K562 (cell line): ENCODE results near the gene RNF31. TPM values are rescaled to one million over a fixed set of nuclear protein-coding genes. Genes with fewer than 3 reads are reported as not detected.
A peak's percentile ranks its signal among the peaks of the same experiment; 100 is the strongest.

ENCODE experiments used
- ATAC-seq: fragments of 200-7000 bp; cut with Tn5 transposase; 3 replicates; pipeline ENCODE4 v1.9.1; 2020; ENCODE audit warnings: moderate library complexity
- BruUV-seq: library from RNA; stranded (reverse); fragments of 400-500 nt; replicated peaks from 2 replicates; lab custom pipeline; 2021; lab: Mats Ljungman, UMichigan
- CTCF ChIA-PET: fragments of 300-600 bp; formaldehyde crosslinking; extraction: SDS; loops from one replicate; lab custom pipeline; 2021; ENCODE audit warnings: low intra/inter-chr PET ratio; lab: Yijun Ruan, JAX
- POLR2A ChIA-PET: fragments of 300-600, 350-650 bp; sonication (Branson Sonifier 250); formaldehyde crosslinking; extraction: SDS; loops from one replicate; lab custom pipeline; 2021; ENCODE audit warnings: antibody characterized with exemption, inconsistent platforms; lab: Yijun Ruan, JAX
- DNase-seq, 4 experiments: peaks; one replicate each; pipeline versions ENCODE4 v3.0.0 to v3.0.0-alpha.2; 2011 to 2018; ENCODE audit warnings: low spot score in 3 of 4, mixed read lengths in 3 of 4; ENCODE audit errors: extremely low read depth in 1 of 4
- FAIRE-seq: peaks from 2 replicates; lab custom pipeline; 2011; peaks lifted over from hg19 to GRCh38; lab: Jason Lieb, UNC
- H2AFZ ChIP-seq: 2 replicates; pipeline ENCODE4 v1.6.0; 2011; ENCODE audit warnings: low read depth, low read length, control low read depth, inconsistent platforms
- H3K27ac ChIP-seq: fragments of 200-600 bp; 3 replicates; pipeline ENCODE4 v1.8.0; 2011; ENCODE audit warnings: low read depth, mild to moderate bottlenecking, control low read depth, inconsistent platforms, low read length, moderate library complexity, mixed read lengths; ENCODE audit errors: extremely low read depth
- H3K27me3 ChIP-seq, 2 experiments: fragments of 300-600 bp in 1 of 2; 2 replicates in 1 of 2; 3 replicates in 1 of 2; pipeline versions ENCODE4 v1.6.0 to v1.8.0; 2011; ENCODE audit warnings: inconsistent platforms in 2 of 2, low read length in 2 of 2, mild to moderate bottlenecking in 1 of 2, mixed read lengths in 1 of 2, moderate library complexity in 1 of 2; ENCODE audit not compliant: control insufficient read depth in 2 of 2, insufficient read depth in 2 of 2
- H3K36me3 ChIP-seq: fragments of 300-600 bp; 3 replicates; pipeline ENCODE4 v1.8.0; 2011; ENCODE audit warnings: mild to moderate bottlenecking, low read length, inconsistent platforms; ENCODE audit not compliant: control insufficient read depth, insufficient read depth
- H3K4me1 ChIP-seq, 2 experiments: fragments of 200-600 bp in 1 of 2; replicated peaks in 1 of 2; 2 replicates in 1 of 2; 3 replicates in 1 of 2; pipeline versions ENCODE4 v1.5.1 to v1.8.0; 2011; ENCODE audit warnings: inconsistent platforms in 2 of 2, low read length in 2 of 2, mild to moderate bottlenecking in 1 of 2, mixed read lengths in 1 of 2, moderate library complexity in 1 of 2; ENCODE audit not compliant: control insufficient read depth in 2 of 2, insufficient read depth in 2 of 2
- H3K4me2 ChIP-seq: 2 replicates; pipeline ENCODE4 v1.6.1; 2011; ENCODE audit warnings: low read length, control low read depth, inconsistent platforms, mixed read lengths; ENCODE audit not compliant: insufficient read depth
- H3K4me3 ChIP-seq: fragments of 200-600 bp; sonication (generic), shearing (Covaris generic); 2 replicates; pipeline ENCODE4 v1.5.1; 2016; ENCODE audit warnings: control low read depth, inconsistent platforms
- H3K79me2 ChIP-seq: fragments of 200-600 bp; 3 replicates; pipeline ENCODE4 v1.8.0; 2011; ENCODE audit warnings: low read length, inconsistent platforms; ENCODE audit not compliant: control insufficient read depth, insufficient read depth
- H3K9ac ChIP-seq, 2 experiments: 2 replicates each; pipeline versions ENCODE4 v1.6.0 to v1.6.1; 2011; ENCODE audit warnings: low read depth in 2 of 2, low read length in 2 of 2, control low read depth in 1 of 2, inconsistent platforms in 1 of 2, mild to moderate bottlenecking in 1 of 2, mixed read lengths in 1 of 2; ENCODE audit not compliant: insufficient read depth in 1 of 2
- H3K9me1 ChIP-seq: one replicate; pipeline ENCODE4 v1.6.0; 2011; ENCODE audit warnings: inconsistent platforms, mild to moderate bottlenecking, low read length, moderate library complexity; ENCODE audit not compliant: control insufficient read depth, insufficient read depth
- H3K9me3 ChIP-seq: replicated peaks from 2 replicates; pipeline ENCODE4 v1.5.1; 2011; ENCODE audit warnings: low read depth, low read length, inconsistent platforms; ENCODE audit not compliant: control insufficient read depth, insufficient read depth
- H4K20me1 ChIP-seq: replicated peaks from 2 replicates; pipeline ENCODE4 v1.6.1; 2011; ENCODE audit warnings: low read length, inconsistent platforms, mixed read lengths; ENCODE audit not compliant: control insufficient read depth, insufficient read depth
- CBFA2T2 ChIP-seq: fragments of 450-650 bp; conservative IDR thresholded peaks from 2 replicates; pipeline ENCODE4 v1.6.1; 2017; ENCODE audit warnings: mild to moderate bottlenecking
- GABPB2 ChIP-seq: fragments of 250-450 bp; sonication (Bioruptor Pico); conservative IDR thresholded peaks from 2 replicates; pipeline ENCODE4 v1.5.1; 2021; ENCODE audit warnings: mild to moderate bottlenecking
- GTF2B ChIP-seq: IDR thresholded peaks from 2 replicates; pipeline ENCODE4 v1.6.1; 2011; ENCODE audit not compliant: insufficient read length; ENCODE audit errors: extremely low read depth
- PBX2 ChIP-seq, 2 experiments: IDR thresholded peaks in 1 of 2; conservative IDR thresholded peaks in 1 of 2; 2 replicates each; pipeline ENCODE4 v1.6.1; 2016; ENCODE audit warnings: low read depth in 2 of 2, mild to moderate bottlenecking in 1 of 2, missing compliant biosample characterization in 1 of 2, missing genetic modification characterization in 1 of 2, moderate library complexity in 1 of 2
- WGBS: fragments of 100-300 bp; shearing (Covaris generic); methylation state at CpG from one replicate; pipeline ENCODE4 v1.1.6; 2016; ENCODE audit warnings: low coverage, mixed read lengths; ENCODE audit not compliant: insufficient coverage; ENCODE audit errors: missing lambda C conversion rate; 5-methylcytosine and 5-hydroxymethylcytosine counted together
- in situ Hi-C: fragments of 300-500 bp; cut with MboI; formaldehyde crosslinking; loops from 4 replicates; pipeline ENCODE4 v1.15.0; 2018; ENCODE audit warnings: inconsistent platforms, mixed read lengths
- intact Hi-C: fragments of 100-400 bp; cut with micrococcal nuclease; formaldehyde crosslinking; loops from 2 replicates; pipeline ENCODE4 v1.14.2; 2022
- polyA plus RNA-seq, 8 experiments: library from polyadenylated mRNA; depleted of rRNA in 4 of 8; stranded (reverse) in 5 of 8; unstranded in 3 of 8; fragments of >200 nt; fragmentation: Nextera tagmentation in 2 of 8; fragmentation: Illumina TruSeq in 1 of 8; extraction: Ambion mirVana in 2 of 8; extraction: Trizol in 1 of 8; gene quantifications; 2 replicates each; pipeline versions ENCODE4 v1.2.1 to v1.2.3, GENCODE V29; 2011 to 2014; ENCODE audit warnings: inconsistent platforms in 1 of 8, missing spikeins in 1 of 8
- total RNA-seq, 7 experiments: library from RNA; depleted of rRNA in 6 of 7; stranded (reverse); fragments of >200 nt in 6 of 7; fragmentation: Illumina TruSeq in 2 of 7; extraction: Trizol in 2 of 7; gene quantifications; 2 replicates each; pipeline versions ENCODE4 v1.2.1 to v1.2.3, GENCODE V29; 2011 to 2021; ENCODE audit warnings: low replicate concordance in 1 of 7

Gene RNF31
- total and polyA plus RNA-seq, 9 of the 15 experiments (the other 6 are each of a cell fraction or from before 2014, with no cell fraction given) = 3.1 to 47.6 (median 19.1) TPM

- no peak for TF ChIP-seq GTF2B
Measured at GRCh38 chr14:24129410-24129998, 17.8 kb upstream of the RNF31 start (continued).

- no peak within 1 kb of the TSS for H3K27ac ChIP-seq
- no peak within 1 kb of the TSS for H3K4me3 ChIP-seq
- no peak for DNase-seq
- ChIA-PET POLR2A (interaction anchor here (0.7 to 1.1 kb wide), 3 partner anchors 9 to 140 kb away, joined by 3 read pairs; no protein-coding TSS in a partner anchor), CTCF (no interaction called here)
- no peaks in the 10 kb centered on the region for H3K27me3 ChIP-seq
- H3K4me2 ChIP-seq = no peak within 1 kb of the TSS
- no peaks in the 10 kb centered on the region for H3K36me3 ChIP-seq
- FAIRE-seq = no peak
- in situ Hi-C loops = no loop called here
- ATAC-seq = no peak
- H3K9ac ChIP-seq = peak within 1 kb of the TSS in 1 of 2 experiments; percentile 64; a peak in 2 of 4 replicates
- TF ChIP-seq PBX2 (CRISPR knock-in tag; IDR thresholded peaks at IDR 0.05; ENCODE audit: low read depth) (no peak), PBX2 (tag; conservative IDR thresholded peaks at IDR 0.05; ENCODE audit: low read depth) (no peak), GABPB2 (CRISPR knock-in tag) (no peak), CBFA2T2 (no peak)
- H3K9me3 ChIP-seq = no peaks in the 10 kb centered on the region
- peaks cover 2 to 12% of the 10 kb centered on the region in 2 experiments; a peak in 4 of 5 replicates for H3K4me1 ChIP-seq
- 40% methylated on average over 3 of the region's 5 CpGs for WGBS
- no peaks in the 10 kb centered on the region for H4K20me1 ChIP-seq
- intact Hi-C loops = no loop called here
- BruUV-seq = no TSS peak
- no peaks in the 10 kb centered on the region for H3K9me1 ChIP-seq
- H3K79me2 ChIP-seq = no peaks in the 10 kb centered on the region
- no peak within 1 kb of the TSS for H2AFZ ChIP-seq
Measured at GRCh38 chr14:24130380-24130716, 16.9 kb upstream of the RNF31 start, which contains the start of gene FITM1. TSS of gene FITM1 (plus strand) at chr14:24130659. CDS start at chr14:24131564, 905 bp downstream.
